RWPE1 (cell line): ENCODE results near the gene SURF2.
"Not testable (repeated sequence)": the region's sequence is repeated elsewhere in the genome, so short reads cannot be mapped to it uniquely, and the experiment has no call there.

Source experiments
- CTCF ChIA-PET: fragments of 350-600 bp; sonication (Branson Sonifier 250); formaldehyde crosslinking; extraction: SDS; loops from one replicate; lab custom pipeline; 2021; lab: Yijun Ruan, JAX
- POLR2A ChIA-PET: fragments of 400-600 bp; formaldehyde crosslinking; extraction: SDS; loops from one replicate; lab custom pipeline; 2020; ENCODE audit warnings: antibody characterized with exemption; ENCODE audit not compliant: low non-redundant PET; lab: Yijun Ruan, JAX
- DNase-seq: peaks from one replicate; pipeline ENCODE4 v3.0.0; 2012; ENCODE audit warnings: low spot score
- H3K27ac ChIP-seq: fragments of 450-650 bp; 2 replicates; pipeline ENCODE4 v1.5.1; 2017
- CTCF ChIP-seq: fragments of 450-650 bp; conservative IDR thresholded peaks from 2 replicates; pipeline ENCODE4 v1.5.1; 2017; ENCODE audit warnings: low read depth, mild to moderate bottlenecking

Gene SURF2

GRCh38 chr9:133329306-133330156 lies 26.8 kb upstream of the SURF2 start:
- peak; percentile 47 for DNase-seq
- TF ChIP-seq CTCF = peak; percentile 91
- CTCF ChIA-PET = interaction anchor here (0.6 to 2.5 kb wide), 13 partner anchors 10 to 966 kb away, joined by 3 to 45 read pairs (median 4); partner anchors contain the start of gene WDR5
- POLR2A ChIA-PET, H3K27ac ChIP-seq: not testable (repeated sequence)

GRCh38 chr9:133331221-133331620 lies 25.1 kb upstream of the SURF2 start:
- POLR2A ChIA-PET = interaction anchor here (0.5 kb wide), 1 partner anchor 18 kb away, joined by 3 read pairs; no protein-coding TSS in a partner anchor
- no peak for TF ChIP-seq CTCF
- H3K27ac ChIP-seq = peak overlapping the region; percentile 13
- CTCF ChIA-PET = interaction anchor here (2.3 to 2.5 kb wide), 2 partner anchors 92 to 144 kb away, joined by 8 to 45 read pairs; no protein-coding TSS in a partner anchor
- DNase-seq = no peak

- H3K27ac ChIP-seq = peak overlapping the region; percentile 13
- TF ChIP-seq CTCF = no peak
- CTCF ChIA-PET = no interaction called here
- POLR2A ChIA-PET = interaction anchor here (0.5 kb wide), 1 partner anchor 17 kb away, joined by 3 read pairs; no protein-coding TSS in a partner anchor
- no peak for DNase-seq
Measured at GRCh38 chr9:133331641-133332380, 24.5 kb upstream of the SURF2 start.

- TF ChIP-seq CTCF = no peak
- POLR2A ChIA-PET = no interaction called here
- no peak for DNase-seq
- CTCF ChIA-PET = no interaction called here
- H3K27ac ChIP-seq = no peak overlapping the region
Measured at GRCh38 chr9:133332381-133332730, 24.0 kb upstream of the SURF2 start.

- TF ChIP-seq CTCF = no peak
- peak overlapping the region; percentile 23 for H3K27ac ChIP-seq
- ChIA-PET CTCF (no interaction called here), POLR2A (interaction anchor here (0.6 kb wide), 1 partner anchor 22 kb away, joined by 8 read pairs; no protein-coding TSS in a partner anchor)
- DNase-seq = no peak
Measured at GRCh38 chr9:133333011-133333410, 23.3 kb upstream of the SURF2 start.

GRCh38 chr9:133333566-133333965 lies 22.8 kb upstream of the SURF2 start:
- TF ChIP-seq CTCF = no peak
- no peak for DNase-seq
- CTCF ChIA-PET = interaction anchor here (0.6 kb wide), 2 partner anchors 55 to 181 kb away, joined by 3 to 5 read pairs; no protein-coding TSS in a partner anchor
- POLR2A ChIA-PET = interaction anchor here (0.6 kb wide), 1 partner anchor 22 kb away, joined by 8 read pairs; no protein-coding TSS in a partner anchor
- H3K27ac ChIP-seq = peak overlapping the region; percentile 23
